Erythroblast (primary cell): ENCODE measurements around the gene IFNL3.

Source experiments
- GATA1 ChIP-seq: IDR thresholded peaks from 2 replicates; pipeline ENCODE4 v1.6.1; 2011; ENCODE audit warnings: low read depth, mild to moderate bottlenecking, control low read depth, low read length, moderate library complexity
- POLR2A ChIP-seq: IDR thresholded peaks from 2 replicates; pipeline ENCODE4 v1.6.1; 2011; ENCODE audit warnings: mild to moderate bottlenecking, low read length

DNA sequence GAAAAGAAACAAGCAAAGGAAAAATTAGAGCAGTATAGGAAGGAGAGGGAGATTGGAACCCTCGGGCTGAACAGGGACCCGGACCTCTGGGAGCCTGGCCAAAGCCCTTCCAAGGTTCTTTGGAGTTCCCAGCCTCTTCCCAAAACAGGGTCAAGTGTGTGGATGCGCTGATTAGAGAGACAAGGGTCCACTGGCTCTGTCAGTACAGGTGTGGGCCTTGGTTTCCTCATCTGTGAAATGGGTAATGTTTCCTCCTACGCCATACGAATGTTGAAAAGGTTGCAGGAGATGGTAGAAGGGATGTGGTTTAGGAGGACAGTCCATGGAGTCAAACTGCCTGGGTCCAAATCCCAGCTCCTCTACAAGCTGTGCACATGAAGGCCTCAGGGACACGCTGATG, 38.7 kb downstream of the IFNL3 start:
- TF ChIP-seq POLR2A (no peak), GATA1 (no peak)
